H1 (cell line): ENCODE data around the gene CADM2. TPM values are rescaled to one million over a fixed set of nuclear protein-coding genes. Genes with fewer than 3 reads are reported as not detected.

Experiments
- CBX5 ChIP-seq: fragments of 300-800, 300-1000 bp; sonication (generic); IDR thresholded peaks from 2 replicates; pipeline ENCODE4 v1.7.1; 2016; ENCODE audit warnings: antibody characterized with exemption, low read length, low read depth
- MAFK ChIP-seq: IDR thresholded peaks from 2 replicates; pipeline ENCODE4 v1.6.1; 2012; ENCODE audit warnings: low read depth, mild to moderate bottlenecking, improper control_type of control experiment, low read length
- RBBP5 ChIP-seq: IDR thresholded peaks from 2 replicates; pipeline ENCODE4 v1.7.1; 2012; ENCODE audit warnings: low read depth, mild to moderate bottlenecking, inconsistent platforms, low read length, moderate library complexity, borderline replicate concordance
- RXRA ChIP-seq: IDR thresholded peaks from 2 replicates; pipeline ENCODE4 v1.6.1; 2011; ENCODE audit warnings: low read depth, mild to moderate bottlenecking, low read length, moderate library complexity; ENCODE audit not compliant: insufficient read depth
- SIX5 ChIP-seq: IDR thresholded peaks from 2 replicates; pipeline ENCODE4 v1.6.1; 2011; ENCODE audit warnings: mild to moderate bottlenecking, low read depth, low read length
- polyA plus RNA-seq, 7 experiments: library from polyadenylated mRNA; depleted of rRNA in 3 of 7; stranded (reverse) in 5 of 7; unstranded in 2 of 7; fragments of >200 nt in 5 of 7; fragments of 200-250 nt in 2 of 7; gene quantifications; 1 replicate in 5 of 7; 2 replicates in 1 of 7; 4 replicates in 1 of 7; pipeline versions ENCODE4 v1.2.1 to v1.2.3, GENCODE V29; 2011 to 2013; ENCODE audit warnings: missing spikeins in 2 of 7, mixed read lengths in 2 of 7
- total RNA-seq: library from RNA; stranded (reverse); fragmentation: NEBNext Ultra II Directional; extraction: Animal tissue kit (Norgen Biotek cat#: 25700); gene quantifications from 2 replicates; pipeline ENCODE4 v1.2.1, GENCODE V29; 2021

Gene CADM2
- total and polyA plus RNA-seq, 2 of the 8 experiments (the other 6 are each of a cell fraction or from before 2014, with no cell fraction given): 14.9 to 20.9 TPM

- TF ChIP-seq CBX5 (no peak), RBBP5 (no peak), MAFK (no peak), RXRA (no peak), SIX5 (no peak)
Measured at GRCh38 chr3:85853805-85854204, 895.0 kb downstream of the CADM2 start (continued).
